ENCODE measurements around the gene CDK14. TPM values are rescaled to one million over a fixed set of nuclear protein-coding genes. Genes with fewer than 3 reads are reported as not detected.

CDK14 gene
- total and polyA plus RNA-seq, 11 donors = 2.9 to 37.7 (median 21.3) TPM

DNA sequence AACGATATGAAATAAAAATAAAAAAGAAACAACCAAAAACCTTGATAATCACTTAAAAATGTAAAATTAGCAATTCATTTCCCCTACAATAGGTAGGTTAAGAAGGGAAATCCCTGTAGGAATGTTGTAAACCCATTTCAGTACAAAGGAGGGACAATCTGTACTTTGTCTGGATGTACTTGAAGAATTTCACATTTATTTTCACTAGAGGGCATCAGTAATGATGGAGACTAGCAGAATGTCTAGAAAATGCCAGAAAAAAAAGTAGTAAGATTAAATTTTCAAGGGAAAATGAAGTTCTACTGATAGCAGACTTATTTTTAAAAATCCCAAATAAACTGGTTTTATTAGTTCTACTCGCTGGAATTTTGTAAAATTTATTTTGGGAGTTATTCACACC lies 459.1 kb downstream of the CDK14 start:
- ATAC-seq (no peak), DNase-seq (no peak)
- TF ChIP-seq, protein P1, sequence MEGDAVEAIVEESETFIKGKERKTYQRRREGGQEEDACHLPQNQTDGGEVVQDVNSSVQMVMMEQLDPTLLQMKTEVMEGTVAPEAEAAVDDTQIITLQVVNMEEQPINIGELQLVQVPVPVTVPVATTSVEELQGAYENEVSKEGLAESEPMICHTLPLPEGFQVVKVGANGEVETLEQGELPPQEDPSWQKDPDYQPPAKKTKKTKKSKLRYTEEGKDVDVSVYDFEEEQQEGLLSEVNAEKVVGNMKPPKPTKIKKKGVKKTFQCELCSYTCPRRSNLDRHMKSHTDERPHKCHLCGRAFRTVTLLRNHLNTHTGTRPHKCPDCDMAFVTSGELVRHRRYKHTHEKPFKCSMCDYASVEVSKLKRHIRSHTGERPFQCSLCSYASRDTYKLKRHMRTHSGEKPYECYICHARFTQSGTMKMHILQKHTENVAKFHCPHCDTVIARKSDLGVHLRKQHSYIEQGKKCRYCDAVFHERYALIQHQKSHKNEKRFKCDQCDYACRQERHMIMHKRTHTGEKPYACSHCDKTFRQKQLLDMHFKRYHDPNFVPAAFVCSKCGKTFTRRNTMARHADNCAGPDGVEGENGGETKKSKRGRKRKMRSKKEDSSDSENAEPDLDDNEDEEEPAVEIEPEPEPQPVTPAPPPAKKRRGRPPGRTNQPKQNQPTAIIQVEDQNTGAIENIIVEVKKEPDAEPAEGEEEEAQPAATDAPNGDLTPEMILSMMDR (IDR thresholded peaks at IDR 0.05) = peak in 1 of 12 donors; percentile 20
- no peak for TF ChIP-seq POLR2A (IDR thresholded peaks at IDR 0.05)
- peaks cover 0 to 6% (median 0%) of the 10 kb centered on the region in 12 donors for H3K4me1 ChIP-seq
- H3K27ac ChIP-seq = no peak overlapping the region
- 86 to 94% (median 87%) methylated on average over 2 of the region's 2 CpGs for WGBS, 4 donors
- no peak overlapping the region for H3K4me3 ChIP-seq
- H3K27me3 ChIP-seq = no peaks in the 10 kb centered on the region
- intact Hi-C loops (cut with DNase I) = no loop called here
- peaks cover 0 to 7% (median 0%) of the 10 kb centered on the region in 12 donors for H3K9me3 ChIP-seq
- H3K36me3 ChIP-seq = no peaks in the 10 kb centered on the region

DNA sequence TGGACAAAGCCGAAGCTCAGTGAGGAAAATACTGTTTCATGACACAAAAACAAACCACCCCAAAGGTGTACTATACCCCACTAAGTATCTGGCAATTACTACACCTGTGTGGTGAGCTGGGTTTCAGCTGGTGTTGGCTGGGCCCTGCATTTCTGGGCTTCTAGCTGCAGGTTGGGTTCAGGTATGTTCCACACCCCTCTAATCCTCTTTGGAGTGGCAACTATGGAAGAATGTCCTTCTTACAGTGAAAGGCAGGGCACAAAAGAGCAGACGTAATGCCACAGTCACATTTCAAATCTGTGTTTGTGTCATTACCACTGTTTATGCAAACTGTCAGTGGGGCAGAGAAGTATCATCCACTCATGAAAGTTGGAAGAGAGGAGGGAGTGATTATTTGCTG lies 466.6 kb downstream of the CDK14 start:
- TF ChIP-seq POLR2A (IDR thresholded peaks at IDR 0.05) = no peak
- TF ChIP-seq, protein P1 (IDR thresholded peaks at IDR 0.05) = no peak
- DNase-seq = no peak
- H3K27me3 ChIP-seq = no peaks in the 10 kb centered on the region
- H3K4me1 ChIP-seq = peaks cover 0 to 9% (median 0%) of the 10 kb centered on the region in 12 donors
- WGBS, 4 donors = 90 to 100% (median 94%) methylated on average over 2 of the region's 2 CpGs
- H3K9me3 ChIP-seq = no peaks in the 10 kb centered on the region
- H3K36me3 ChIP-seq = no peaks in the 10 kb centered on the region
- no peak for ATAC-seq
- no peak overlapping the region for H3K4me3 ChIP-seq
- intact Hi-C loops (cut with DNase I) = no loop called here
- H3K27ac ChIP-seq = no peak overlapping the region

DNA sequence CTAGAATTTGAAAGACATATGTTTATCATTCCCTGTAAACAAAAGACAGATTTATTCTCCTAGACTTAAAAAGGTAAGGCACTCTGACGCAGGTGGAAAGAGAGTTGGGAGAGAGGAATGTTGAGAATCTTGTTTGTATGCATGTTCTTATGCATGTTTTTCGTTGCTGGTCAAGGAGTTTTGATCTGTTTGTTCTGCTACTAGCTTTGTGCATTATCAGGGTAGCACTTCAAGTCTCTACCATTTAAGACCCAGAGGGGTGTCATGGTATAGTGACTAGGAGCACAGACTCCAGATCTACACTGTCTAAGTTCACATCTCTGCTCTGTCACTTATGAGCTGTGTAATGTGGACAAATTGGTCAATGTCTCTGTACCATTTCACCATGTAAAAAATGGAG lies 467.9 kb downstream of the CDK14 start:
- ATAC-seq (no peak), DNase-seq (no peak)
- Histone ChIP-seq H3K4me1 (peaks cover 0 to 9% (median 0%) of the 10 kb centered on the region in 12 donors), H3K4me3 (no peak overlapping the region), H3K9me3 (no peaks in the 10 kb centered on the region), H3K27me3 (no peaks in the 10 kb centered on the region), H3K36me3 (no peaks in the 10 kb centered on the region), H3K27ac (no peak overlapping the region)
- TF ChIP-seq, protein P1 (IDR thresholded peaks at IDR 0.05) = no peak
- no peak for TF ChIP-seq POLR2A (IDR thresholded peaks at IDR 0.05)
- intact Hi-C loops (cut with DNase I) = no loop called here
- 77 to 88% (median 81%) methylated on average over 2 of the region's 2 CpGs for WGBS, 4 donors

DNA sequence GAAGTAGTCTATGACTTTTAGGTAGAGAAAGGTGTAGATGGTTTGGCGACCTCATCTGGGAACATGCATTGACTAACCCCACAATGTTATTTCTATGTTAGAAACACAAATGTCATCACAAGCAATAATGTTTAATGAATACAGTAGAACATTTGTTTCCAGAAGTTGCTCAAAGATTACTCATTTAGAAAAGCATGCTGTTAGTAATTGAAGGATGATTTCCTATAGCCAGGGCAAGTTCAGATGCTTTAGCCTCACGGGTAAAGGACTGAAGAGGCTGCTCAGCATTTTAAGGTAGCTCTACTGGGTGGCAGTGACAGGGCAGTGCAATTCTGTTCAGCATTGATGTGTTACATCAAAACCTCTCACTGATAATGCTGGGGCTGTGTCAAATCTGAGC lies 468.8 kb downstream of the CDK14 start:
- H3K27ac ChIP-seq = no peak overlapping the region
- TF ChIP-seq, protein P1 (IDR thresholded peaks at IDR 0.05) = no peak
- no peak for TF ChIP-seq POLR2A (IDR thresholded peaks at IDR 0.05)

More for the DNA sequence above, 468.8 kb downstream of the CDK14 start:
- DNase-seq (no peak), ATAC-seq (no peak)
- H3K36me3 ChIP-seq = no peaks in the 10 kb centered on the region
- no peak overlapping the region for H3K4me3 ChIP-seq
- H3K9me3 ChIP-seq = no peaks in the 10 kb centered on the region
- WGBS, 4 donors = 85 to 96% (median 86%) methylated on average over 2 of the region's 2 CpGs
- intact Hi-C loops (cut with DNase I) = no loop called here
- H3K27me3 ChIP-seq = no peaks in the 10 kb centered on the region
- H3K4me1 ChIP-seq = peaks cover 0 to 9% (median 0%) of the 10 kb centered on the region in 12 donors

Measured in heart left ventricle (tissue), 16 donors.